Spinal cord (tissue), 10 donors: ENCODE measurements around the gene C19orf85. TPM values are rescaled to one million over a fixed set of nuclear protein-coding genes. Genes with fewer than 3 reads are reported as not detected.

Source experiments
- DNase-seq, 6 donors: peaks; one replicate each; pipeline versions ENCODE4 v3.0.0 to v3.0.0-alpha.2; 2013 to 2015; ENCODE audit warnings: low spot score in 6 of 6, low read depth in 4 of 6
- H3K27ac ChIP-seq: one replicate; pipeline ENCODE4 v1.5.1; 2013; ENCODE audit warnings: low read depth, low read length, control low read depth
- H3K27me3 ChIP-seq: one replicate; pipeline ENCODE4 v1.6.1; 2013; ENCODE audit warnings: low read length; ENCODE audit not compliant: control insufficient read depth, insufficient read depth
- H3K36me3 ChIP-seq: one replicate; pipeline ENCODE4 v1.6.1; 2013; ENCODE audit warnings: low read length; ENCODE audit not compliant: control insufficient read depth, insufficient read depth
- H3K4me1 ChIP-seq: one replicate; pipeline ENCODE4 v1.6.1; 2013; ENCODE audit warnings: low read length; ENCODE audit not compliant: control insufficient read depth, insufficient read depth
- H3K4me3 ChIP-seq: one replicate; pipeline ENCODE4 v1.5.1; 2013; ENCODE audit warnings: low read depth, low read length, control low read depth
- H3K9me3 ChIP-seq: one replicate; pipeline ENCODE4 v1.6.1; 2013; ENCODE audit warnings: low read length; ENCODE audit not compliant: control insufficient read depth, insufficient read depth
- WGBS: methylation state at CpG from one replicate; pipeline ENCODE4 v1.1.5; 2013; ENCODE audit warnings: missing lambda C conversion rate; ENCODE audit not compliant: insufficient coverage; 5-methylcytosine and 5-hydroxymethylcytosine counted together
- polyA plus RNA-seq, 2 donors: library from polyadenylated mRNA; unstranded; fragments of 120-200 nt; gene quantifications; one replicate each; pipeline ENCODE4 v1.2.1, GENCODE V29; 2013; ENCODE audit not compliant: insufficient read length in 2 of 2
- total RNA-seq, 2 donors: library from RNA; depleted of rRNA in 1 of 2; stranded (reverse); fragments of 120-200 nt in 1 of 2; fragments of >200 nt in 1 of 2; gene quantifications; one replicate each; pipeline versions ENCODE4 v1.2.3 to v1.2.4, GENCODE V29; 2013 to 2014
- donor health status: healthy.

Gene C19orf85
- total and polyA plus RNA-seq, 4 donors = not detected

- no peak overlapping the region for H3K4me3 ChIP-seq
- no peaks in the 10 kb centered on the region for H3K9me3 ChIP-seq
- 67% methylated on average over 45 of the region's 52 CpGs for WGBS
- DNase-seq = no peak
- peaks cover 6% of the 10 kb centered on the region for H3K27me3 ChIP-seq
- H3K4me1 ChIP-seq = peaks cover 48% of the 10 kb centered on the region
- peaks cover 28% of the 10 kb centered on the region for H3K36me3 ChIP-seq
- H3K27ac ChIP-seq = no peak overlapping the region
Observed at GRCh38 chr19:55490478-55491432, 26.2 kb upstream of the C19orf85 start.

GRCh38 chr19:55489711-55490477 lies 25.3 kb upstream of the C19orf85 start:
- Histone ChIP-seq H3K4me1 (peaks cover 54% of the 10 kb centered on the region), H3K4me3 (no peak overlapping the region), H3K27me3 (peaks cover 6% of the 10 kb centered on the region), H3K9me3 (no peaks in the 10 kb centered on the region), H3K27ac (no peak overlapping the region), H3K36me3 (peaks cover 30% of the 10 kb centered on the region)
- WGBS = 61% methylated on average over 13 of the region's 21 CpGs
- no peak for DNase-seq

DNA sequence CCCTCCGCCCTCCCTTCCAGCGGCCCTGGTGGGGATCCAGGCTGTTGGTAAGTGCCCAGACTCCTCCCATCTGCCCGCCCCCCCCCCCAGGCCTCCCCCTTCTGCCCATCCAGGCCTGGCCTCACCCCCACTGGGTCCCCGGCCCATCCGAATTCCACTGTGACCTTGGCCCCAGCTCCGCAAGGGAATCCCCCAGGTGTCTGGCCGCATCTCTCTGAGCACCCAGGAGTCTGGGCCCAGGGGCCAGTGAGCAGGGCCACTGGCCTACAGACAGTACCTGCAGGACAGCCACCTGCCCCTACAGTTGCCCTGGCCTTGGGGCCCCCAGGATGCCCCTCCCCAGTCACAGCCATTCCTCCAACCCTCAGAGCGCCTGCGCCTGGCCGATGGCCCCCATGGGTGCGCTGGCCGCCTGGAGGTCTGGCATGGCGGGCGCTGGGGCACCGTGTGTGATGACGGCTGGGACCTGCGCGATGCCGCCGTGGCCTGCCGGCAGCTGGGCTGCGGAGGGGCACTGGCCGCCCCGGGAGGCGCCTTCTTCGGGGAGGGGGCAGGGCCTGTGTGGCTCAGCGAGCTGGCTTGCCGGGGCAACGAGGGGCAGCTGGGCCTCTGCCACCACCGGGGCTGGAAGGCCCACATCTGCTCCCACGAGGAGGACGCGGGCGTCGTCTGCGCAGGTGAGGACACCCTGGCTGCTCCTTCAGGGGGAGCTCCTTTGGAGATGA lies 24.6 kb upstream of the C19orf85 start:
- Histone ChIP-seq H3K27ac (no peak overlapping the region), H3K9me3 (no peaks in the 10 kb centered on the region), H3K27me3 (peaks cover 4% of the 10 kb centered on the region), H3K4me3 (no peak overlapping the region), H3K4me1 (peaks cover 54% of the 10 kb centered on the region), H3K36me3 (peaks cover 33% of the 10 kb centered on the region)
- 40% methylated on average over 35 of the region's 36 CpGs for WGBS
- no peak for DNase-seq

DNA sequence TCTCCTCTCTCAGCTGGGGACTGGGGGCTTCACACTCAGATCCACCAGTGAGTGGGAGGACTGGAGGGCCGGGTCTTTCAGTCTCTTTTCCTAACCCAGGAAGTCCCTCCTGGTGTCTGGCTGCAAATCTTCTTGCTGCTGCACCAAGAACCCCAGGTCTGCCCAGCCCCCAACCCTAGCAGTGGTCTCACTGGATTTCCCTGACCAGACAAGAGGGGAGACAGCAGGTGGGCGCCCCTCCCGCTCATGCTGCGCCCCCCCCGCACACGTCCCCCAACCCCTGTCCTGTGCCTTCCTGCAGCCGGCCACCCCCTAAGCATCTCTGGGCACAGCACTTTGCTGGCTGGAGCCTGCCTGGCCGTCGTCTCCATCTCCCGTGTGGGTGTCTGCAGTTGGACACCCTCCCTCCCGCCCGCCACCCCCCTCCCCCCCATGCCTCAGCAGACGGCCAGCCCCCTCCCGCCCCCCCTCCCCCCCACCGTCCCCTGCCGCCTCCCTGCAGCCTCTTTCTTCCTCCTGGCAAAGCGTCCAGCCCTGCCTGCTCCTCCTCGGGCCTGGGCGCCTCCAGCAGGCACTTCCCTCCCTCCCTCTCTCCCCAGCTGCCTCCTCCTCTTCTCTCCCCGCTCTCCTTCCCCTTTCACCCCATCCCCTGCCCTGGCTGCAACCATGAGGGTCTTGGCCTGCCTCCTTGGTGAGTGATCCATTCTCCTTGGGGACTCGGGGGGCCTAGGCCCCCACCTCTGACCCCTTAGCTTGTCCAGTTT lies 23.6 kb upstream of the C19orf85 start, which contains the start of gene SSC5D:
Gene SSC5D (plus strand): TSS at position 513 of the 764 bp plus-strand sequence. CDS start 154 bp downstream, at position 667.
- peak in 1 of 6 donors; percentile 6 for DNase-seq
- Histone ChIP-seq H3K27ac (peak within 1 kb of the TSS; percentile 80), H3K4me1 (peaks cover 56% of the 10 kb centered on the region), H3K36me3 (peaks cover 44% of the 10 kb centered on the region), H3K27me3 (peaks cover under 1% of the 10 kb centered on the region), H3K9me3 (no peaks in the 10 kb centered on the region), H3K4me3 (no peak within 1 kb of the TSS)
- WGBS = 11% methylated on average over 7 of the region's 21 CpGs

DNA sequence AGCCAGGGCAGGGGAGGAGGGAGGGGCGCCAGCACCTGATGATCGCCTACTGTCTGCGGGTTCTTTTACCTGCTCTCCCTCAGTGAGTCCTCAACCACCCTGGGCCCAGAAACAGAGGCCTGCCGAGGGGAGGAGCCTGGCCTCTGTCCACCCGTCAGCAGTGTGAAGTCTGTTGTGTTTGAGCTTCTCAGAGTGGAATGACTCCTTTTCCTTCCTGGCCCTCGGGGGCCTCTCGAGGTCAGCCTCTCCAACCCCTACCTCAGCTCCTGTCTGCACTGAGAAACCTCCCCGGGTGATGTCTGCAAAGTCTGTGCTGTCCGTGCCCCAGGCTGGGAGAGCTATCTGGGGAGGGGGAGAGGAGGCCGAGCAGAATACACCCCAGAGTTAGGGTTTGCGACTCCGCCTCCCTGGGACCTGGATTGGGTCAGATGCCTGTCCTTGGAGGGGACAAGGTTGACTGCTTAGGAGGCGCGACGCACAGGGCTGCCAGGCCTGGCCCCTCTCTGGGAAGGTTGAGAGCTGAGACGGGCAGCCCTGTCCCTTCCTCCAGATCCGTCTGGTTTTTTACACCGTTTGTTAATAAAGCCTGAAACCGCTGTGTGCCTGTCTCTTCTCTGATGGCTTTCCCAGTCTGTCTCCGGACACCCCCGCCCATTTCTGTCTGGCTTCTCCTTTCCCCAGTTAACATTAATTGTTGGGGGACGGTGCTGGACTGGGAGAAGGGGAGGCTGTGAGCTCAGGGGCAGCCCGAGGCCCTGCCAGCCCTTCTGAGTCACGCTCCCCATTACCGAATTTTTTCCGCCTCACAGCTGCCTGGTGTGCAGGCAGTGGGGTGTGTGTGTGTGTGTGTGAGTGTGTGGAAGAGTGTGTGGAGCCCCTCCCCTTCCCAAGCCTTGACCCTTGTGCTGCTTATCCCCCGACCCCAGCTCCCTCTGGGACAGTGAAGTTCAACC lies 22.7 kb upstream of the C19orf85 start:
- H3K27ac ChIP-seq = peak overlapping the region; percentile 80

DNA sequence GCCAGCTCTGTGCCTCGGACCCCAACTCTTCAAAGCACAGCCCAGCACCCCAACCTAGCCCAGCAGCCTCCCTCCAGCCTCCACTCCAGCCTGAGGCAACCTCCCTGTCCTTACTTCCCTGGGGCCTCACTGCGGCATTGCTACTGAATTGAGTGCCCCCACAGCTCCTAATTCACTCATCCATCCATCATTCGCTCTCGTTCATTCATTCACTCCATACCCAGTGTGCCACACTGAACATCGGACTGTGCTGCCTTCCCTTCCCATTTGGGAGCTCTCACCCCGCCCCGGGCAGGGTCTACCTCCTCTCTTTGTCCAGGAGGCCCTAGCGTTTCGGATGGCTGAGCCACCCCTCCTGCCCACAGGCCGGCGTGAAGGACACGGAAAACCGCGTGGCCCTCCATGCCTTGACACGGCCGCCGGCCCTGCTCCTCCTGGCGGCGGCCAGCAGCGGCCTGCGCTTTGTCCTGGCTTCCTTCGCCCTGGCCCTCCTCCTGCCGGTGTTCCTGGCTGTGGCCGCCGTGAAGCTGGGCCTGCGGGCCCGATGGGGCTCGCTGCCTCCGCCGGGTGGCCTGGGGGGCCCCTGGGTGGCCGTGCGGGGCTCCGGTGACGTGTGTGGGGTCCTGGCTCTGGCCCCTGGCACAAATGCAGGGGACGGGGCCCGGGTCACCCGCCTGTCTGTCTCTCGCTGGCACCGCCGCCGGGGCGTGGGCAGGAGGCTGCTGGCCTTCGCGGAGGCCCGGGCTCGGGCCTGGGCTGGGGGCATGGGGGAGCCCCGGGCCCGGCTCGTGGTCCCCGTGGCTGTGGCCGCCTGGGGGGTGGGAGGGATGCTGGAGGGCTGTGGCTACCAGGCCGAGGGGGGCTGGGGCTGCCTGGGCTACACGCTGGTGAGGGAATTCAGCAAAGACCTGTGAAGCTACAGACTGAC lies 21.8 kb upstream of the C19orf85 start:
- peak overlapping the region; percentile 80 for H3K27ac ChIP-seq
- no peaks in the 10 kb centered on the region for H3K27me3 ChIP-seq
- H3K36me3 ChIP-seq = peaks cover 58% of the 10 kb centered on the region
- 75% methylated on average over 53 of the region's 53 CpGs for WGBS
- H3K9me3 ChIP-seq = no peaks in the 10 kb centered on the region
- no peak overlapping the region for H3K4me3 ChIP-seq
- peaks cover 55% of the 10 kb centered on the region for H3K4me1 ChIP-seq
- no peak for DNase-seq

More for the DNA sequence above, 22.7 kb upstream of the C19orf85 start:
- H3K27me3 ChIP-seq = no peaks in the 10 kb centered on the region
- H3K4me1 ChIP-seq = peaks cover 55% of the 10 kb centered on the region
- 51% methylated on average over 10 of the region's 27 CpGs for WGBS
- DNase-seq = peak in 1 of 6 donors; percentile 61
- H3K9me3 ChIP-seq = no peaks in the 10 kb centered on the region
- peaks cover 51% of the 10 kb centered on the region for H3K36me3 ChIP-seq
- no peak overlapping the region for H3K4me3 ChIP-seq

DNA sequence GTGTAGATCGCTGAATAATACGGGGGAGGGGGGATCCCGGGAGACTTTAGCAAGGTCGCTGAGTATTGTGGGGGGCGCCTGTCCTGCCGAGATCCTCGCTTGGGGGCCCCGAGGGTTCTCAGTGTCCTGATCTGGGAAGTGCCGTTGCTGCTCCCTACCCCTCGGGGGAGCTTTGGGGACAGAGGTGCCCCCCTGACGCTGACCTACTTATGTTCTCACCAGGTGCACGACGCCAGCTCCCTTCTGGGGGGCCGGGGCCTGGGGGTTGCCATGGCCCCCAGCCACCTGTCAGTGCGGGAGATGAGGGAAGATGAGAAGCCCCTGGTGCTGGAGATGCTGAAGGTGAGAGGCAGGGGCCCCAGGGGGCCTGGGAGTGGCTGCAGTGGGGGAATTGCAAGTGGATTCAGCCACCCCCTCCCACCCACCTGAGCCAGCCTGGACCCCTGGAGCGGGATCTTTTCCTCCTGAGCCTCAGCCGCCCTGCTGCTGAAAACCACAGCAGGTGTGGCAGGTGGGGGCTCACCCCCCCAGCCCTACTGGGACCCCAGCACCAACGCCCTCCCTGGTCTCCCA lies 21.0 kb upstream of the C19orf85 start:
- H3K4me1 ChIP-seq = peaks cover 50% of the 10 kb centered on the region
- no peaks in the 10 kb centered on the region for H3K27me3 ChIP-seq
- peak overlapping the region; percentile 66 for H3K4me3 ChIP-seq
- no peak for DNase-seq
- 7% methylated on average over 14 of the region's 18 CpGs for WGBS
- H3K27ac ChIP-seq = peak overlapping the region; percentile 73
- H3K9me3 ChIP-seq = no peaks in the 10 kb centered on the region
- peaks cover 57% of the 10 kb centered on the region for H3K36me3 ChIP-seq
